SJSA1 (cell line): ENCODE results near the gene IL10RB. TPM values are rescaled to one million over a fixed set of nuclear protein-coding genes. Genes with fewer than 3 reads are reported as not detected.
"Not testable (repeated sequence)": the region's sequence is repeated elsewhere in the genome, so short reads cannot be mapped to it uniquely, and the experiment has no call there.

ENCODE experiments used
- DNase-seq, 2 experiments: peaks; one replicate each; pipeline ENCODE4 v3.0.0-alpha.2; 2015 to 2020; ENCODE audit warnings: low spot score in 2 of 2, low read depth in 1 of 2
- H3K27ac ChIP-seq: fragments of 250-450 bp; sonication (Bioruptor Pico); 2 replicates; pipeline ENCODE4 v1.5.1; 2020; ENCODE audit warnings: mild to moderate bottlenecking, moderate library complexity
- H3K27me3 ChIP-seq: fragments of 250-450 bp; sonication (Bioruptor Pico); replicated peaks from 2 replicates; pipeline ENCODE4 v1.5.1; 2020; ENCODE audit warnings: mild to moderate bottlenecking, moderate library complexity
- H3K36me3 ChIP-seq: fragments of 250-450 bp; sonication (Bioruptor Pico); 2 replicates; pipeline ENCODE4 v1.5.1; 2020; ENCODE audit warnings: mild to moderate bottlenecking
- H3K4me1 ChIP-seq: fragments of 250-450 bp; sonication (Bioruptor Pico); replicated peaks from 2 replicates; pipeline ENCODE4 v1.6.1; 2021; ENCODE audit warnings: mild to moderate bottlenecking
- H3K4me3 ChIP-seq: fragments of 250-450 bp; sonication (Bioruptor Pico); 2 replicates; pipeline ENCODE4 v1.5.1; 2020; ENCODE audit warnings: mild to moderate bottlenecking
- H3K9me3 ChIP-seq: fragments of 250-450 bp; sonication (Bioruptor Pico); replicated peaks from 2 replicates; pipeline ENCODE4 v1.5.1; 2020; ENCODE audit warnings: mild to moderate bottlenecking
- total RNA-seq: library from RNA; depleted of rRNA; stranded (reverse); fragments of >200 nt; shearing (Covaris generic); gene quantifications from 2 replicates; pipeline ENCODE4 v1.2.3, GENCODE V29; 2014

Gene IL10RB
- total RNA-seq, 1 experiment from 2014 or later: 77.5 TPM

GRCh38 chr21:33305938-33306337 lies 39.8 kb downstream of the IL10RB start:
- H3K27me3 ChIP-seq: no peaks in the 10 kb centered on the region

GRCh38 chr21:33308586-33309490 lies 42.7 kb downstream of the IL10RB start:
- Histone ChIP-seq H3K9me3 (no peaks in the 10 kb centered on the region), H3K4me1 (no peaks in the 10 kb centered on the region), H3K4me3 (no peak overlapping the region), H3K27me3 (no peaks in the 10 kb centered on the region), H3K36me3 (no peaks in the 10 kb centered on the region), H3K27ac (no peak overlapping the region)
- no peak for DNase-seq

More at GRCh38 chr21:33305938-33306337, 39.8 kb downstream of the IL10RB start:
- Histone ChIP-seq H3K4me1 (peaks cover 6% of the 10 kb centered on the region; the same call in 1 of the 2 replicates), H3K27ac (no peak overlapping the region), H3K9me3 (no peaks in the 10 kb centered on the region), H3K4me3 (no peak overlapping the region), H3K36me3 (no peaks in the 10 kb centered on the region)
- no peak for DNase-seq

GRCh38 chr21:33309778-33310177 lies 43.6 kb downstream of the IL10RB start:
- Histone ChIP-seq H3K27me3 (0 out of 2 replicates have a peak, but pooled peaks cover 3% of the 10 kb centered on the region), H3K4me3 (no peak overlapping the region), H3K4me1 (no peaks in the 10 kb centered on the region), H3K9me3 (no peaks in the 10 kb centered on the region), H3K27ac (no peak overlapping the region), H3K36me3 (no peaks in the 10 kb centered on the region)
- DNase-seq: no peak

DNA sequence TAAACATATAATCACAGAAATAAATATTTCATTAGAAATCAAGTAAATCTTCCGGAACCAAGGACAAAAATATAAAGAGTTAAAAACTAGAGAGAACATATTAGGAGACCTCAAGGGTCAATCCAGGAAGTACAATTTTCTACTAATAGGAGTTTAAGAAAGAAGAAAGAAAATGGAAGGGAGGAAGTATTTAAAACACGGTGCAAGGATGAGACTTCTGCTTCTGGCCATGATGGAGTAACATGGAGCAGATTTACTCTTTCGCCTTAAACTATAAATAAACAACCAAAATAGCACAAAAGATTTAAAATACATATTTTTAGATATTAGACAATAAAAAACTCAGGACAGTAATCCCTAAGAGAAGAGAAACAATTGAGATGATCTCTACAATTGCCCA lies 46.0 kb downstream of the IL10RB start:
- Histone ChIP-seq H3K27ac (no peak overlapping the region), H3K27me3 (peaks cover 7% of the 10 kb centered on the region), H3K4me1 (no peaks in the 10 kb centered on the region), H3K9me3 (no peaks in the 10 kb centered on the region), H3K36me3 (no peaks in the 10 kb centered on the region), H3K4me3 (no peak overlapping the region)
- DNase-seq: no peak

DNA sequence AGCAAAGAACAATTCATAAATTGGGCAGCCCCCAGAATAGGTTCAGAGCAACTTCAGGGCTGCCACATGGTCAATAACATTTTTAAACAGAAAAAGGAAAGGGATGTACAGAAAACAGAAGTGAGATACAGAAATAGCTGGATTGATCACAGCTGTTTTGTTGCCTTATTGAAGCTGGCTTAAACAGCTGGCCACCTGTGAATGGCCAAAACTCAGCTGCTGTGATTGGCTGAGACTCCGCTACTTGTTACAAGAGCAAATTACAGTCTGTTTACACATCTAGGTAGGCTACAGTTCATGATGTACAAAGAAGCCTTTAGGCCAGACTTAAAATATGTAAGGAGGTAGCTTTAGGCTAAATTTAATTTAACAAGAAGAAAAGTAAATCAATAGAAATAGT lies 47.0 kb downstream of the IL10RB start:
- no peaks in the 10 kb centered on the region for H3K36me3 ChIP-seq
- no peak overlapping the region for H3K4me3 ChIP-seq
- DNase-seq: no peak
- no peak overlapping the region for H3K27ac ChIP-seq
- peaks cover 14% of the 10 kb centered on the region for H3K27me3 ChIP-seq
- no peaks in the 10 kb centered on the region for H3K9me3 ChIP-seq
- H3K4me1 ChIP-seq: no peaks in the 10 kb centered on the region

GRCh38 chr21:33313611-33314010 lies 47.4 kb downstream of the IL10RB start:
- Histone ChIP-seq H3K4me1 (no peaks in the 10 kb centered on the region), H3K36me3 (no peaks in the 10 kb centered on the region), H3K27ac (no peak overlapping the region), H3K9me3 (no peaks in the 10 kb centered on the region), H3K27me3 (peaks cover 14% of the 10 kb centered on the region), H3K4me3 (no peak overlapping the region)
- DNase-seq: no peak

DNA sequence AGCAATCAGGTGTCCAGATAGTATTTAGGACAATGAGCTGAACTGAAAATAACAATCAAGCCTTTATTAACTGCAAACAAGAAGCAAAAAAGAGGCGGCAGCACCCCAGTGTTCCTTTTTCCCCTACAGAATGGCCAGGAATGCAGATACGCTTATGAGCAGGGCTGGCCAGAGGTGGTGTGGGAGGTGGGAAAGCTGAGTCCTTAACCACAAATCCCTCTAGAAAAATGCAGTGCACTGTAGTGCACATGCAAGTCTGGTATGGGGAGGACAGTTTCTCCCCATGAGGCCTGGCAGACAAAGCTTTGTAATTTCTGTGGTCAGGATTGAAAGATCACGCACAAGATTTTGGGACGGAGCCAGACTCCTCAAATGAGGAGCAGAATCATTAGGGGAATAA lies 47.9 kb downstream of the IL10RB start:
- Histone ChIP-seq H3K27me3 (peaks cover 14% of the 10 kb centered on the region), H3K36me3 (no peaks in the 10 kb centered on the region), H3K4me1 (no peaks in the 10 kb centered on the region), H3K9me3 (no peaks in the 10 kb centered on the region), H3K27ac (no peak overlapping the region), H3K4me3 (no peak overlapping the region)
- no peak for DNase-seq

GRCh38 chr21:33315946-33316710 lies 50.0 kb downstream of the IL10RB start:
- DNase-seq: no peak
- H3K27me3 ChIP-seq: peaks cover 14% of the 10 kb centered on the region
- no peaks in the 10 kb centered on the region for H3K4me1 ChIP-seq

GRCh38 chr21:33317145-33317544 lies 51.0 kb downstream of the IL10RB start:
- H3K9me3 ChIP-seq: no peaks in the 10 kb centered on the region
- H3K27ac ChIP-seq: no peak overlapping the region
- H3K27me3 ChIP-seq: peaks cover 14% of the 10 kb centered on the region
- no peak overlapping the region for H3K4me3 ChIP-seq
- no peak for DNase-seq
- no peaks in the 10 kb centered on the region for H3K36me3 ChIP-seq
- no peaks in the 10 kb centered on the region for H3K4me1 ChIP-seq

More at GRCh38 chr21:33315946-33316710, 50.0 kb downstream of the IL10RB start:
- Histone ChIP-seq H3K27ac (no peak overlapping the region), H3K36me3 (no peaks in the 10 kb centered on the region), H3K4me3 (no peak overlapping the region), H3K9me3 (no peaks in the 10 kb centered on the region)

DNA sequence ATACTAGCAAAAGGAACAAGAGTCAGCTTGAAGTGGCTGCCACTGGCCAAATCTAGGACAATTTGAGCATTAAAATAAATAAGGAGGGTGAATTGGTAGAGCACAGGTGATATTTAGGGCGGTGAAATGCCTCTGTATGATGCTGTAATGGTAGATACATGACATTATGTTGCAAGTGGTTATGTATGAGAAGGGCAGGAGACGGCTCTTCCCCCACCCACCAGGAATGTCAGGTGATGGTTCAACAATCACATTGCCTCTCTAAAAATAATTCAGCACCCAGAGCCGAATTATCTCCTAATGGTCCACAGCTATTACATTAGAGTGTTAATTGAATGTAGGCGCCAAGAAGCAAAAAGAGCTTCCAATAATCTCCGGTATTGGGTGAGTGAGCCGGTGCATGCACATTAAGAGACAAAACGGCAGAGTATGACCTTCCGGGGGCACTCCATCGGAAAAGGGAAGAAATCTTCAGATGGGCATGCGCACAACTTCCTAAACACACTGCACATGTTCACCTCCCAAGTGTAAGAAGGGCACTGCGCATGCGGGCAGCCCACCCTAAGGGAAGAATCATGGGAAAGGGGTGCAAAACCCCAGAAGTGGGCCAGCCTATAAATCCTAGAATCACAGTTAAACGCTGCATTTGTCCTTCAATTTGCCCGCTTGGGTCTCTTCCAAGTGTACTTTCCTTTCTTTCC lies 51.8 kb downstream of the IL10RB start:
- Histone ChIP-seq H3K4me3 (no peak overlapping the region), H3K36me3 (no peaks in the 10 kb centered on the region), H3K9me3 (no peaks in the 10 kb centered on the region), H3K4me1 (no peaks in the 10 kb centered on the region), H3K27ac (no peak overlapping the region), H3K27me3 (peaks cover 14% of the 10 kb centered on the region)
- DNase-seq: no peak

DNA sequence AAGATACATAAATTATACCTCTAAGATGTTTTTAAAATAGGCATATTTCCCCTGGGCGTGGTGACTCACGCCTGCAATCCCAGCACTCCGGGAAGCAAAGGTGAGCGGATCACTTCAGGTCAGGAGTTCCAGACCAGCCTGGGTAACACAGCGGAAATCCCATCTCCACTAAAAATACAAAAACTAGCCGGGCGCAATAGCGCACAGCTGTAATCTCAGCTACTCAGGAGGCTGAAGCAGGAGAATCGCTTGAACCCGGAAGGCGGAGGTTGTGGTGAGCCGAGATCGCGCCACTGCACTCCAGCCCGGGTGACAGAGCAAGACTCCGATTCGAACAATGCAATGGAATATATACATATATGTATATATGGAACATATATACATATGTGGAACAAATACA lies 54.8 kb downstream of the IL10RB start:
- not testable (repeated sequence) for H3K4me1 ChIP-seq, H3K27ac ChIP-seq, H3K36me3 ChIP-seq, H3K9me3 ChIP-seq, H3K4me3 ChIP-seq, DNase-seq
- peaks cover 11% of the 10 kb centered on the region for H3K27me3 ChIP-seq

DNA sequence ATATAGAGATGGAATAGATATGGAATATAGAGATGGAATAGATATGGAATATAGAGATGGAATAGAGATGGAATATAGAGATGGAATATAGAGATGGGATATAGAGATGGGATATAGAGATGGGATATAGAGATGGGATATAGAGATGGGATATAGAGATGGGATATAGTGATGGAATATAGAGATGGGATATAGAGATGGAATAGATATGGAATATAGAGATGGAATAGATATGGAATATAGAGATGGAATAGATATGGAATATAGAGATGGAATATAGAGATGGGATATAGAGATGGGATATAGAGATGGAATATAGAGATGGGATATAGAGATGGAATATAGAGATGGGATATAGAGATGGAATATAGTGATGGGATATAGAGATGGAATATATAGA lies 57.4 kb downstream of the IL10RB start:
- H3K4me3 ChIP-seq, H3K27me3 ChIP-seq, H3K9me3 ChIP-seq, H3K27ac ChIP-seq, DNase-seq, H3K36me3 ChIP-seq, H3K4me1 ChIP-seq: not testable (repeated sequence)

DNA sequence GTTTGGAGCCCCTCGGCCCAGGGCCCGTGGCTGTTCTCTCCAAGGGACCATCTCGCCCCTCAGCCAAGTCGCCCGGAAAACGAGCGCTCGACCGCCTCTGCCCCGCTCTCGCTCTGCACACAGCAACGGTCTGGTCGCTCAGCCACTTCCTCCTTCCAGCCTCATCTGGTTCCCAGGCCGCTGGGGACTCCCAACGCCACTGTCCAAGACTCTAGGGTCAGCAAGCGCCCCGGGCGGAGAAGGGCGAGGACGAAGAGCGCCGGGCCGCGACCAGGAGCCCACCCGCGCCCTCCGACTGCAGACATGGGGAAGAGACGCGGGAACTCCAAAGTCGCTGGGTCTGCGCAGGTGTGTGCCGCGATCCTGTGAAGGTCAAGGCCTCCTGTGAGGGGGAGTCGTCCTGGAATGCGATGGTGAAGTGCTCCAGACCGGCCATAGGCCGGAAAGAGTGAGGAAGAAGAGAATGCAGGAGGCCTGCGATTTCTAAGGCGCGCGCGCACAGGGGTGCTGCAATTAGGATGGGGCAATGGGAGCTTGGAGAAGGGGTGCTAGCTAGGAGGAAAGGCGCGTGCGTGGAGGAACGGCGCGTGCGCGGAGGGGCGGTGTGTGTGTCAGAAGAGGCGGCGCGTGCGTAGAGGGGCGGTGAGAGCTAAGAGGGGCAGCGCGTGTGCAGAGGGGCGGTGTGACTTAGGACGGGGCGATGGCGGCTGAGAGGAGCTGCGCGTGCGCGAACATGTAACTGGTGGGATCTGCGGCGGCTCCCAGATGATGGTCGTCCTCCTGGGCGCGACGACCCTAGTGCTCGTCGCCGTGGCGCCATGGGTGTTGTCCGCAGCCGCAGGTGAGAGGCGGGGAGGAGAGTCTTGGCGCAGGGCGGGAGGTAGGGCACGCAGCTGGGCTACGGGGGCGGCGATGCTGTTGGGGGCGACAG lies 58.4 kb downstream of the IL10RB start, which contains the start of gene IFNAR1:
IFNAR1 (plus strand) TSS at position 680 of the 931 bp plus-strand sequence; CDS start at position 766, 86 bp downstream.
- peaks cover 5% of the 10 kb centered on the region for H3K4me1 ChIP-seq
- no peaks in the 10 kb centered on the region for H3K9me3 ChIP-seq
- peak within 1 kb of the TSS; percentile 86 for H3K4me3 ChIP-seq
- peaks cover 3% of the 10 kb centered on the region; the same call in 1 of the 2 replicates for H3K36me3 ChIP-seq
- H3K27me3 ChIP-seq: no peaks in the 10 kb centered on the region
- H3K27ac ChIP-seq: peak within 1 kb of the TSS; percentile 93
- peak; percentile 98 to 99 for DNase-seq
